Esophagus squamous epithelium (tissue), 4 donors: Measurements from ENCODE around the gene JARID2.

ENCODE experiments used
- CTCF ChIP-seq, 6 experiments: fragments of 450-650 bp in 4 of 6; fragments of 200-600 bp in 2 of 6; sonication (generic) in 2 of 6; IDR thresholded peaks; one replicate each; pipeline ENCODE4 v1.5.1; 2016 to 2019; ENCODE audit warnings: antibody characterized with exemption in 6 of 6, mild to moderate bottlenecking in 4 of 6, moderate library complexity in 4 of 6
- POLR2A ChIP-seq, 4 donors: fragments of 450-650 bp; IDR thresholded peaks; one replicate each; pipeline ENCODE4 v1.6.1; 2017; ENCODE audit warnings: antibody characterized with exemption in 4 of 4, mild to moderate bottlenecking in 4 of 4, moderate library complexity in 3 of 4

GRCh38 chr6:15535495-15536197, 289.8 kb downstream of the JARID2 start:
- TF ChIP-seq CTCF (IDR thresholded peaks at IDR 0.05), result no peak
- TF ChIP-seq POLR2A (IDR thresholded peaks at IDR 0.05), result no peak
